GM19035 (cell line): ENCODE measurements around the gene FBL.
"Not testable (repeated sequence)": the region's sequence is repeated elsewhere in the genome, so short reads cannot be mapped to it uniquely, and the experiment has no call there.

Experiments used
- ATAC-seq: cut with Tn5 transposase; IDR thresholded peaks from one replicate; pipeline ENCODE4 v1.9.1; 2021; ENCODE audit not compliant: unreplicated experiment

The FBL gene

GRCh38 chr19:39845933-39846677 lies at the start of gene FBL:
TSS of gene FBL (minus strand) at chr19:39846379. CDS start at chr19:39846300, 79 bp downstream.
- peak; percentile 86 for ATAC-seq

GRCh38 chr19:39895096-39895495 lies 48.9 kb upstream of the FBL start:
- ATAC-seq: not testable (repeated sequence)

- ATAC-seq: not testable (repeated sequence)
Observed at GRCh38 chr19:39894236-39894606, 48.0 kb upstream of the FBL start.

GRCh38 chr19:39893366-39894235 lies 47.4 kb upstream of the FBL start:
- not testable (repeated sequence) for ATAC-seq

- ATAC-seq: not testable (repeated sequence)
Observed at GRCh38 chr19:39892506-39892902, 46.3 kb upstream of the FBL start.

GRCh38 chr19:39891660-39892505 lies 45.7 kb upstream of the FBL start:
- not testable (repeated sequence) for ATAC-seq

- no peak for ATAC-seq
Observed at GRCh38 chr19:39890755-39891551, 44.8 kb upstream of the FBL start.

- not testable (repeated sequence) for ATAC-seq
Observed at GRCh38 chr19:39889872-39890754, 43.9 kb upstream of the FBL start.

- ATAC-seq: not testable (repeated sequence)
Observed at GRCh38 chr19:39887456-39887951, 41.3 kb upstream of the FBL start.

- ATAC-seq: not testable (repeated sequence)
Observed at GRCh38 chr19:39885821-39886554, 39.8 kb upstream of the FBL start.

- not testable (repeated sequence) for ATAC-seq
Observed at GRCh38 chr19:39884721-39885120, 38.5 kb upstream of the FBL start.

GRCh38 chr19:39882645-39883044 lies 36.5 kb upstream of the FBL start:
- ATAC-seq: not testable (repeated sequence)

- not testable (repeated sequence) for ATAC-seq
Observed at GRCh38 chr19:39881495-39882110, 35.4 kb upstream of the FBL start.

- not testable (repeated sequence) for ATAC-seq
Observed at GRCh38 chr19:39880241-39880640, 34.1 kb upstream of the FBL start.

- not testable (repeated sequence) for ATAC-seq
Observed at GRCh38 chr19:39879796-39880195, 33.6 kb upstream of the FBL start.

GRCh38 chr19:39878866-39879265 lies 32.7 kb upstream of the FBL start:
- ATAC-seq: not testable (repeated sequence)

GRCh38 chr19:39878398-39878797 lies 32.2 kb upstream of the FBL start:
- no peak for ATAC-seq

GRCh38 chr19:39877982-39878381 lies 31.8 kb upstream of the FBL start:
- ATAC-seq: not testable (repeated sequence)
